Stomach smooth muscle (tissue), 2 donors: ENCODE measurements around the gene BICDL1.

Experiments
- H3K27ac ChIP-seq: one replicate; pipeline ENCODE4 v1.7.0; 2013; ENCODE audit warnings: mild to moderate bottlenecking, low read length, inconsistent platforms
- H3K27me3 ChIP-seq, 2 donors: one replicate each; pipeline ENCODE4 v1.7.0; 2013; ENCODE audit warnings: low read length in 2 of 2; ENCODE audit not compliant: insufficient read depth in 2 of 2, control insufficient read depth in 1 of 2
- H3K36me3 ChIP-seq, 2 donors: one replicate each; pipeline ENCODE4 v1.7.0; 2013; ENCODE audit warnings: low read length in 2 of 2; ENCODE audit not compliant: control insufficient read depth in 2 of 2, insufficient read depth in 2 of 2
- H3K4me1 ChIP-seq: one replicate; pipeline ENCODE4 v1.7.0; 2013; ENCODE audit warnings: low read length; ENCODE audit not compliant: control insufficient read depth, insufficient read depth
- H3K4me3 ChIP-seq, 2 donors: one replicate each; pipeline ENCODE4 v1.7.0; 2013; ENCODE audit warnings: low read length in 2 of 2
- H3K9ac ChIP-seq, 2 donors: one replicate each; pipeline ENCODE4 v1.7.0; 2013; ENCODE audit warnings: low read length in 2 of 2, mild to moderate bottlenecking in 1 of 2
- H3K9me3 ChIP-seq, 2 donors: one replicate each; pipeline ENCODE4 v1.7.0; 2013; ENCODE audit warnings: low read length in 2 of 2; ENCODE audit not compliant: control insufficient read depth in 2 of 2
- donor health status: healthy.
- donor health status: Pancreatic carcinoma.

Gene BICDL1

GRCh38 chr12:120054293-120054692 is 65.3 kb downstream of the BICDL1 start:
- H3K27me3 ChIP-seq, result no peaks in the 10 kb centered on the region
- no peaks in the 10 kb centered on the region for H3K36me3 ChIP-seq
- no peak overlapping the region for H3K27ac ChIP-seq
- no peak overlapping the region for H3K9ac ChIP-seq
- H3K4me1 ChIP-seq, result no peaks in the 10 kb centered on the region
- no peaks in the 10 kb centered on the region for H3K9me3 ChIP-seq
- H3K4me3 ChIP-seq, result no peak overlapping the region

GRCh38 chr12:120055231-120056000 is 66.4 kb downstream of the BICDL1 start:
- no peaks in the 10 kb centered on the region for H3K27me3 ChIP-seq
- H3K27ac ChIP-seq, result no peak overlapping the region
- no peaks in the 10 kb centered on the region for H3K36me3 ChIP-seq
- no peak overlapping the region for H3K9ac ChIP-seq
- no peak overlapping the region for H3K4me3 ChIP-seq
- no peaks in the 10 kb centered on the region for H3K4me1 ChIP-seq
- no peaks in the 10 kb centered on the region for H3K9me3 ChIP-seq

GRCh38 chr12:120056739-120057138 is 67.7 kb downstream of the BICDL1 start:
- no peaks in the 10 kb centered on the region for H3K36me3 ChIP-seq

GRCh38 chr12:120060196-120060595 is 71.2 kb downstream of the BICDL1 start:
- no peak overlapping the region for H3K27ac ChIP-seq
- no peaks in the 10 kb centered on the region for H3K36me3 ChIP-seq
- H3K4me1 ChIP-seq, result no peaks in the 10 kb centered on the region
- no peak overlapping the region for H3K9ac ChIP-seq
- H3K4me3 ChIP-seq, result no peak overlapping the region
- peaks cover 7 to 13% of the 10 kb centered on the region in 2 donors for H3K27me3 ChIP-seq
- no peaks in the 10 kb centered on the region for H3K9me3 ChIP-seq

More at GRCh38 chr12:120056739-120057138, 67.7 kb downstream of the BICDL1 start:
- Histone ChIP-seq H3K27me3 (no peaks in the 10 kb centered on the region), H3K9me3 (no peaks in the 10 kb centered on the region), H3K9ac (no peak overlapping the region), H3K27ac (no peak overlapping the region), H3K4me1 (no peaks in the 10 kb centered on the region), H3K4me3 (no peak overlapping the region)

- Histone ChIP-seq H3K9ac (no peak overlapping the region), H3K4me1 (no peaks in the 10 kb centered on the region), H3K9me3 (no peaks in the 10 kb centered on the region), H3K27ac (no peak overlapping the region), H3K27me3 (peaks cover 7 to 15% of the 10 kb centered on the region in 2 donors), H3K4me3 (no peak overlapping the region), H3K36me3 (no peaks in the 10 kb centered on the region)
Observed at GRCh38 chr12:120060717-120061116, 71.7 kb downstream of the BICDL1 start.

- Histone ChIP-seq H3K27ac (no peak overlapping the region), H3K27me3 (peaks cover 7 to 15% of the 10 kb centered on the region in 2 donors), H3K4me1 (no peaks in the 10 kb centered on the region), H3K9ac (no peak overlapping the region), H3K9me3 (no peaks in the 10 kb centered on the region), H3K4me3 (no peak overlapping the region), H3K36me3 (no peaks in the 10 kb centered on the region)
Observed at GRCh38 chr12:120061575-120062214, 72.7 kb downstream of the BICDL1 start.

- Histone ChIP-seq H3K4me3 (no peak overlapping the region), H3K36me3 (no peaks in the 10 kb centered on the region), H3K4me1 (no peaks in the 10 kb centered on the region), H3K27ac (no peak overlapping the region), H3K9ac (no peak overlapping the region), H3K9me3 (no peaks in the 10 kb centered on the region), H3K27me3 (peaks cover 7 to 15% of the 10 kb centered on the region in 2 donors)
Observed at GRCh38 chr12:120062976-120063579, 74.0 kb downstream of the BICDL1 start.

- H3K27ac ChIP-seq, result no peak overlapping the region
Observed at GRCh38 chr12:120064054-120064940, 75.3 kb downstream of the BICDL1 start.

GRCh38 chr12:120065472-120065871 is 76.4 kb downstream of the BICDL1 start:
- Histone ChIP-seq H3K27ac (no peak overlapping the region), H3K9ac (no peak overlapping the region), H3K9me3 (no peaks in the 10 kb centered on the region), H3K4me3 (no peak overlapping the region), H3K4me1 (no peaks in the 10 kb centered on the region), H3K27me3 (peaks cover 7 to 15% of the 10 kb centered on the region in 2 donors), H3K36me3 (no peaks in the 10 kb centered on the region)

More at GRCh38 chr12:120064054-120064940, 75.3 kb downstream of the BICDL1 start:
- Histone ChIP-seq H3K9ac (no peak overlapping the region), H3K36me3 (no peaks in the 10 kb centered on the region), H3K9me3 (no peaks in the 10 kb centered on the region), H3K27me3 (peaks cover 7 to 15% of the 10 kb centered on the region in 2 donors), H3K4me3 (no peak overlapping the region), H3K4me1 (no peaks in the 10 kb centered on the region)

- Histone ChIP-seq H3K4me3 (no peak overlapping the region), H3K36me3 (no peaks in the 10 kb centered on the region), H3K9me3 (no peaks in the 10 kb centered on the region), H3K9ac (no peak overlapping the region), H3K4me1 (no peaks in the 10 kb centered on the region), H3K27ac (no peak overlapping the region), H3K27me3 (peaks cover 7 to 15% of the 10 kb centered on the region in 2 donors)
Observed at GRCh38 chr12:120066341-120066740, 77.3 kb downstream of the BICDL1 start.
